Stimulated activated CD4-positive, alpha-beta T cell treated with anti-CD3 and anti-CD28 coated beads, Interleukin-12 subunit alpha, Interleukin-12 subunit beta, amount 100 ng/mL, for 48 hours (primary cell): ENCODE measurements around the gene NR2F1-AS1.

Experiments
- DNase-seq, 3 donors: peaks; one replicate each; pipeline ENCODE4 v3.0.0-alpha.2; 2020; ENCODE audit warnings: low read depth in 2 of 3, low spot score in 1 of 3

NR2F1-AS1 gene

GRCh38 chr5:93580927-93581445, at the start of gene NR2F1-AS1:
NR2F1-AS1 (minus strand) TSS chr5:93581219.
- no peak for DNase-seq

GRCh38 chr5:93626801-93627200, 45.8 kb upstream of the NR2F1-AS1 start:
- no peak for DNase-seq

- no peak for DNase-seq
These were observed 42.1 kb upstream of the NR2F1-AS1 start for GRCh38 chr5:93623153-93623552.

GRCh38 chr5:93622240-93622885, 41.3 kb upstream of the NR2F1-AS1 start:
- DNase-seq = peak in 1 of 3 donors; percentile 2

- no peak for DNase-seq
These were observed 40.3 kb upstream of the NR2F1-AS1 start for GRCh38 chr5:93621327-93621798.

GRCh38 chr5:93620487-93621326, 39.7 kb upstream of the NR2F1-AS1 start:
- peak in 1 of 3 donors; percentile 51 for DNase-seq

GRCh38 chr5:93616538-93617174, 35.6 kb upstream of the NR2F1-AS1 start:
- no peak for DNase-seq

- DNase-seq = no peak
These were observed 31.8 kb upstream of the NR2F1-AS1 start for GRCh38 chr5:93612855-93613243.

- no peak for DNase-seq
These were observed 31.2 kb upstream of the NR2F1-AS1 start for GRCh38 chr5:93611976-93612854.

- no peak for DNase-seq
These were observed 30.4 kb upstream of the NR2F1-AS1 start for GRCh38 chr5:93611273-93611975.

GRCh38 chr5:93610581-93611272, 29.7 kb upstream of the NR2F1-AS1 start:
- DNase-seq = no peak

GRCh38 chr5:93609762-93610161, 28.7 kb upstream of the NR2F1-AS1 start:
- no peak for DNase-seq

- no peak for DNase-seq
These were observed 27.8 kb upstream of the NR2F1-AS1 start for GRCh38 chr5:93608855-93609254.

GRCh38 chr5:93607367-93608258, 26.6 kb upstream of the NR2F1-AS1 start:
- no peak for DNase-seq

GRCh38 chr5:93606382-93606752, 25.3 kb upstream of the NR2F1-AS1 start:
- DNase-seq = no peak

- no peak for DNase-seq
These were observed 23.9 kb upstream of the NR2F1-AS1 start for GRCh38 chr5:93604644-93605515.

- no peak for DNase-seq
These were observed 23.0 kb upstream of the NR2F1-AS1 start for GRCh38 chr5:93603793-93604643.
